Ovary (tissue), 9 donors: Measurements from ENCODE around the gene DUSP12. TPM values are rescaled to one million over a fixed set of nuclear protein-coding genes. Genes with fewer than 3 reads are reported as not detected.
"Not testable (repeated sequence)": the region's sequence is repeated elsewhere in the genome, so short reads cannot be mapped to it uniquely, and the experiment has no call there.

Source experiments
- DNase-seq, 5 donors: peaks; one replicate each; pipeline ENCODE4 v3.0.0-alpha.2; 2019 to 2020
- H3K27ac ChIP-seq, 2 donors: fragments of 200-600 bp; one replicate each; pipeline versions ENCODE4 v1.5.1 to v1.8.0; 2019 to 2022
- H3K27me3 ChIP-seq: fragments of 200-600 bp; one replicate; pipeline ENCODE4 v1.8.0; 2022
- H3K36me3 ChIP-seq: fragments of 200-600 bp; sonication (generic); one replicate; pipeline ENCODE4 v1.5.1; 2019
- H3K4me1 ChIP-seq: one replicate; pipeline ENCODE4 v1.8.1; 2013; ENCODE audit warnings: mild to moderate bottlenecking, moderate library complexity; ENCODE audit not compliant: insufficient read depth
- H3K4me3 ChIP-seq: fragments of 200-600 bp; sonication (generic); one replicate; pipeline ENCODE4 v1.5.1; 2017
- H3K9me3 ChIP-seq, 2 donors: fragments of 200-600 bp in 1 of 2; sonication (generic) in 1 of 2; one replicate each; pipeline versions ENCODE4 v1.5.1 to v1.8.1; 2013 to 2019; ENCODE audit warnings: mild to moderate bottlenecking in 1 of 2, moderate library complexity in 1 of 2
- EP300 ChIP-seq: sonication (generic); formaldehyde crosslinking; IDR thresholded peaks from one replicate; pipeline ENCODE4 v1.6.1; 2017; ENCODE audit warnings: antibody characterized with exemption
- POLR2A ChIP-seq: fragments of 450-650 bp; IDR thresholded peaks from one replicate; pipeline ENCODE4 v1.6.1; 2017; ENCODE audit warnings: antibody characterized with exemption, mild to moderate bottlenecking, moderate library complexity
- WGBS, 3 donors: extraction: QIAGEN DNeasy Blood & Tissue Kit in 1 of 3; methylation state at CpG; one replicate each; pipeline versions ENCODE4 v1.1.5 to v1.1.7; 2013 to 2017; 5-methylcytosine and 5-hydroxymethylcytosine counted together
- intact Hi-C, 4 donors: fragments of 100-400 bp; cut with DNase I; formaldehyde crosslinking; loops; one replicate each; pipeline versions ENCODE4 v1.11.0 to v1.15.1; 2022 to 2023
- polyA plus RNA-seq, 2 donors: library from polyadenylated mRNA; stranded (reverse); fragments of 200-250 nt in 1 of 2; fragments of 350-450 nt in 1 of 2; fragmentation: Illumina TruSeq in 1 of 2; extraction: RNeasy Lipid Tissue Mini Kit (QIAGEN cat#74804) in 1 of 2; gene quantifications; one replicate each; pipeline ENCODE4 v1.2.3, GENCODE V29; 2013 to 2014
- total RNA-seq, 7 donors: library from RNA; depleted of rRNA in 2 of 7; stranded (reverse); fragments of >200 nt in 2 of 7; fragmentation: NEBNext Ultra II Directional in 3 of 7; extraction: Animal tissue kit (Norgen Biotek cat#: 25700) in 3 of 7; gene quantifications; one replicate each; pipeline versions ENCODE4 v1.1.0 to v1.2.4, GENCODE V29; 2016 to 2023
- TF ChIP-seq, protein P1 (sequence below), 3 donors: fragments of 450-650 bp in 2 of 3; fragments of 200-600 bp in 1 of 3; IDR thresholded peaks; one replicate each; pipeline versions ENCODE4 v1.5.1 to v1.8.0; 2016 to 2022; ENCODE audit warnings: antibody characterized with exemption in 3 of 3, mild to moderate bottlenecking in 1 of 3
- donor health status: DM: no; HTN: no; CAD: no; lungs with moderate emphysema.
- donor health status: DM: no; HTN: no; CAD: no.
- donor health status: Bipolar disorder and iron deficiency.
- donor health status: DM: yes; HTN: yes; CAD: no.
- donor health status: DM: no; HTN: no; CAD: no.
- donor health status: DM: yes; HTN: yes; CAD: no.

Gene DUSP12
- total and polyA plus RNA-seq, 9 donors, result 15.0 to 28.9 (median 19.8) TPM

DNA sequence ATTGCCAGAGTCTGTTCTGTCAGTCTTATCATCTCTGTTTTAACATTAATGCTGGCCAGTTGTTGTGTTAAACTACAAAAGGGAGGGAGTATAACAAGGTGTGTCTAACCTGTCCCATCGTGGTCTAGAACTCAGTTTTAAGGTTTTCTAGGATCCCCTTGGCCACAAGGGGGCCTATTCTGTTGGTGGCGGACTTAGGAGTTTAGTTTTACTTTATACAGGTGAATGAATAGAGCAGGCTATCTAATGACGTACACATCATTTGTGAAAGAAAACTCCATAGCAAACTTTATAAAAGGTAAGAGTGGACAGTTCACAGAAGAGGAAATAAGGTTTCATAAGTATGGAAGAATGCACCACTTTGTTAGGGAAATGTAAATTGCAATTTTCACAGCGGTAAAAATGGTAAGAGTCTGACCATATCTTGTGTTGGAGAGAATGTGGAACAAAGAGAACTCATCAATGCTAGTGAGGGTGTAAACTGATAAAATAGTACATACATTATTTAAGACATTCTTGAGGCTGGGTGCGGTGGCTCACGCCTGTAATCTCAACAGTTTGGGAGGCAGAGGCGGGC is 14.0 kb downstream of the DUSP12 start:
- Histone ChIP-seq H3K36me3 (no peaks in the 10 kb centered on the region), H3K4me1 (peaks cover 2% of the 10 kb centered on the region), H3K27me3 (no peaks in the 10 kb centered on the region), H3K9me3 (no peaks in the 10 kb centered on the region), H3K27ac (no peak overlapping the region), H3K4me3 (no peak overlapping the region)
- WGBS, 3 donors, result 75 to 78% (median 77%) methylated on average over 7 of the region's 7 CpGs
- DNase-seq, result no peak
- intact Hi-C loops, result no loop called here
- TF ChIP-seq POLR2A, result no peak
- TF ChIP-seq, protein P1, sequence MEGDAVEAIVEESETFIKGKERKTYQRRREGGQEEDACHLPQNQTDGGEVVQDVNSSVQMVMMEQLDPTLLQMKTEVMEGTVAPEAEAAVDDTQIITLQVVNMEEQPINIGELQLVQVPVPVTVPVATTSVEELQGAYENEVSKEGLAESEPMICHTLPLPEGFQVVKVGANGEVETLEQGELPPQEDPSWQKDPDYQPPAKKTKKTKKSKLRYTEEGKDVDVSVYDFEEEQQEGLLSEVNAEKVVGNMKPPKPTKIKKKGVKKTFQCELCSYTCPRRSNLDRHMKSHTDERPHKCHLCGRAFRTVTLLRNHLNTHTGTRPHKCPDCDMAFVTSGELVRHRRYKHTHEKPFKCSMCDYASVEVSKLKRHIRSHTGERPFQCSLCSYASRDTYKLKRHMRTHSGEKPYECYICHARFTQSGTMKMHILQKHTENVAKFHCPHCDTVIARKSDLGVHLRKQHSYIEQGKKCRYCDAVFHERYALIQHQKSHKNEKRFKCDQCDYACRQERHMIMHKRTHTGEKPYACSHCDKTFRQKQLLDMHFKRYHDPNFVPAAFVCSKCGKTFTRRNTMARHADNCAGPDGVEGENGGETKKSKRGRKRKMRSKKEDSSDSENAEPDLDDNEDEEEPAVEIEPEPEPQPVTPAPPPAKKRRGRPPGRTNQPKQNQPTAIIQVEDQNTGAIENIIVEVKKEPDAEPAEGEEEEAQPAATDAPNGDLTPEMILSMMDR (IDR thresholded peaks at IDR 0.05), result peak in 1 of 3 donors; percentile 11

DNA sequence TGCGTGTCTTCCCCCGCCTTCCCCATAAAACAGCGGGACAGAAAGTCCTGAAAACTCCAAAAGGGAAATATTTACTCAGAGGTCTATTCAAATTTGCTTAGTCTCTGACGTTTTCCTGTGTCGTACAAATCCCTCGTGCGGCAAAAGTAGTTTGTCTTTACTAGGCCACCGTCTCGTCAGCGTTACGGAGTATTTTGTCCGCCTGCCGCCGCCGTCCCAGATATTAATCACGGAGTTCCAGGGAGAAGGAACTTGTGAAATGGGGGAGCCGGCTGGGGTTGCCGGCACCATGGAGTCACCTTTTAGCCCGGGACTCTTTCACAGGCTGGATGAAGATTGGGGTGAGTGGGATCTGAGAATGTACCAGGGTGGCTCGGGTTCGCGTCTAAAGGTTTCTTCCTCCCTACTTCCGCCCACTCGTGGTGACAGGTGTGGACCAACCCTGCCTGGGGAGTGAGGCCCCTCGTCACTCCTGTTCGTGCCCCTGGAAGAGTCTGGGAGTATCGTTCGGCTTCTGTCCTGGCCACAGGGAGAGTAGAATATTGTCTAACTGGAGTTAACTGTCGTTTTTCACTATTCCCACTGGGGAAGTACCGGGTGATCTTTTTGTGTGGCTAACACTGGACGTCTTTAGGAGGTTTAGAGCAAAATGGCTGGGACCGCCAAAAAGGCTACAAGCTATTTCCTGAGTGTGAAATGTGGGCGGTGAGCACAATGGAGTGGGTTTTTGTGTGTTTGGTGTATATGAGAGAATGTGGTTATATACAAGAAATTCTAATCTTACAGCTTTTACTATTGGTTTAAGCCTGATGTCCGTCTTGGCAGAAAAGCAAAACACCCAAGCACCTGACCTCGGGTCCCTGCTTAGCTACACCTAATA is 16.8 kb downstream of the DUSP12 start, which contains the start of gene ATF6:
Gene ATF6 (plus strand): TSS at position 219 of the 880 bp plus-strand sequence. CDS start 41 bp downstream, at position 260.
- Histone ChIP-seq H3K9me3 (no peaks in the 10 kb centered on the region), H3K27me3 (no peaks in the 10 kb centered on the region), H3K4me1 (peaks cover 4% of the 10 kb centered on the region), H3K27ac (peak within 1 kb of the TSS; percentile 80 to 84), H3K36me3 (no peaks in the 10 kb centered on the region), H3K4me3 (peak within 1 kb of the TSS; percentile 77)
- peak; percentile 84 to 94 (median 91) for DNase-seq
- intact Hi-C loops, result no loop called here
- TF ChIP-seq, protein P1 (IDR thresholded peaks at IDR 0.05), result no peak
- TF ChIP-seq EP300 (peak; percentile 87), POLR2A (peak; percentile 80)
- 0% methylated on average over 35 of the region's 35 CpGs for WGBS, 3 donors

DNA sequence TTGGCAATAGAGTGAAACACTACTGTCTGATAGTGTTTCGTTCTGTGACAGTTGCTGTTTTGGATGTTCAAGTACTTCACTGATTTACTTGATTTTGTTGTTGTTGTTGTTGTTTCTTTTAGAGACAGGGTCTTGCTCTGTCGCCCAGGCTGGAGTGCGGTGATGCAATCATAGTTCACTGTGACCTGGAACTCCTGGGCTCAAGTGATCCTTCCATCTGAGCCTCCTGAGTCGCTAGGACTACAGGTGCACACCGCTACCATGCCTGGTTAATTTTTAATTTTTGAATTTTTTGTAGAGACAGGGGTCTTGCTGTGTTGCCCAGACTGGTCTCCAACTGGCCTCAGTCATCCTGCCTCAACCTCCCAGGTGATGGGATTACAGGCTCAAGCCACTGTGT is 18.9 kb downstream of the DUSP12 start:
- Histone ChIP-seq H3K4me1 (peaks cover 4% of the 10 kb centered on the region), H3K4me3 (no peak overlapping the region), H3K9me3 (no peaks in the 10 kb centered on the region), H3K27me3 (no peaks in the 10 kb centered on the region), H3K36me3 (no peaks in the 10 kb centered on the region), H3K27ac (no peak overlapping the region)
- intact Hi-C loops, result no loop called here
- WGBS, 3 donors, result 91 to 94% (median 92%) methylated on average over 5 of the region's 5 CpGs
- TF ChIP-seq EP300, result no peak
- TF ChIP-seq, protein P1 (IDR thresholded peaks at IDR 0.05), result no peak
- no peak for TF ChIP-seq POLR2A
- DNase-seq, result no peak

DNA sequence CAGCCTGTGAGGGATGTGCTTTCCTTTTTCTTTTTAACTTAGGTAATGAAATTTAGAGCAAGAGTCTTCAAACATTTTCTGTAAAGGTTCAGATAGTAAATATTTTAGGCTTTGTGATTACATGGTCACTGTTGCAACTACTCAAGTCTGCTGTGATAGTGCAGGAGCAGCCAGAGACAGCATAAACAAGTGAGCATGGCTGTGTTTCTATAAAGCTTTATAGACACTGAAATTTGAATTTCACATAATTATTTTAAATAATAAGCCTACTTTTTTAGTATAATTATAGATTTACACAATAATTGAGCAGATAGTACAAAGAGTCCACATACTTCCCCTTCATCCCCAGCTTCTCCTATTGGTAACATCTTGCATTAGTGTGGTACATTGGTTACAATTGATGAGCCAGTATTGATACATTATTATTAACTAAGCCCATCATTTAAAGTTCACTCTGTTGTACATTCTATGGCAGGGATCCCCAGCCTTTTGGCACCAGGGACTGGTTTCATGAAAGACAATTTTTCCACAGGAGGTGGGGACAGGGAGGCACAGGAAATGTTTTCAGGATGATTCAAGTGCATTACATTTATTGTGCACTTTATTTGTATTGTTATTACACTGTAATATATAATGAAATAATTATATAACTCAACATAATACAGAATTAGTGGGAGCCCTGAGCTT is 19.5 kb downstream of the DUSP12 start:
- TF ChIP-seq EP300 (no peak), POLR2A (no peak)
- TF ChIP-seq, protein P1 (IDR thresholded peaks at IDR 0.05), result no peak
- no peak for DNase-seq
- H3K27me3 ChIP-seq, result no peaks in the 10 kb centered on the region
- no peaks in the 10 kb centered on the region for H3K9me3 ChIP-seq
- intact Hi-C loops, result no loop called here
- H3K4me1 ChIP-seq, result peaks cover 4% of the 10 kb centered on the region
- H3K4me3 ChIP-seq, result no peak overlapping the region
- no peak overlapping the region for H3K27ac ChIP-seq
- no peaks in the 10 kb centered on the region for H3K36me3 ChIP-seq

DNA sequence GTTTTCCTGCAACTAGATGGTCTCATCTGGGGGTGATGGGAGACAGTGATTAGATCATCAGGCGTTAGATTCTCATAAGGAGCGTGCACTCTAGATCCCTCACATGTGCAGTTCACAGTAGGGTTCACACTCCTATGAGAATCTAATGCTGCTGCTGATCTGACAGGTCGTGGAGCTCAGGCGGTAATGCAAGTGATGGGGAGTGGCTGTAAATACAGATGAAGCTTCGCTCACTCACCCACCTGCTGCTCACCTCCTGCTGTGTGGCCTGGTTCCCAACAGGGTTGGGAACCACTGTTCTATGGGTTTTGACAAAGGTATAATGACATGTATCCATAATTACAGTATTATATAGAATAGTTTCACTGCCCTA is 20.1 kb downstream of the DUSP12 start:
- H3K9me3 ChIP-seq, DNase-seq, H3K27ac ChIP-seq, H3K4me1 ChIP-seq, H3K4me3 ChIP-seq, intact Hi-C loops, H3K36me3 ChIP-seq, H3K27me3 ChIP-seq: not testable (repeated sequence)
- 81 to 95% (median 90%) methylated on average over 5 of the region's 5 CpGs for WGBS, 3 donors
